ENCODE data around the gene SH3TC2. TPM values are rescaled to one million over a fixed set of nuclear protein-coding genes. Genes with fewer than 3 reads are reported as not detected.

Gene SH3TC2
- polyA plus RNA-seq, 3 donors, result 0.11 to 0.33 (median 0.22) TPM

GRCh38 chr5:148988328-148988727 is 74.5 kb downstream of the SH3TC2 start:
- H3K27ac ChIP-seq (ENCODE audit: low read depth, low read length), result no peak overlapping the region
- WGBS, 3 donors, result 76 to 90% (median 83%) methylated on average over 6 of the region's 6 CpGs

GRCh38 chr5:148986636-148987035 is 76.2 kb downstream of the SH3TC2 start:
- 55 to 82% (median 73%) methylated on average over 2 of the region's 2 CpGs for WGBS, 3 donors
- H3K27ac ChIP-seq (ENCODE audit: low read depth, low read length), result no peak overlapping the region

GRCh38 chr5:148984345-148984744 is 78.5 kb downstream of the SH3TC2 start:
- H3K27ac ChIP-seq (ENCODE audit: low read depth, low read length), result no peak overlapping the region
- WGBS, 3 donors, result 68 to 86% (median 75%) methylated on average over 1 of the region's 1 CpG

- 59 to 69% (median 66%) methylated on average over 6 of the region's 6 CpGs for WGBS, 3 donors
- no peak overlapping the region for H3K27ac ChIP-seq (ENCODE audit: low read depth, low read length)
Observed at GRCh38 chr5:148981353-148981752, 81.5 kb downstream of the SH3TC2 start.

GRCh38 chr5:148980731-148981130 is 82.1 kb downstream of the SH3TC2 start:
- 91 to 98% (median 93%) methylated on average over 3 of the region's 3 CpGs for WGBS, 3 donors

GRCh38 chr5:148979083-148979723 is 83.7 kb downstream of the SH3TC2 start:
- no peak overlapping the region for H3K27ac ChIP-seq (ENCODE audit: low read depth, low read length)

More at GRCh38 chr5:148980731-148981130, 82.1 kb downstream of the SH3TC2 start:
- H3K27ac ChIP-seq (ENCODE audit: low read depth, low read length), result no peak overlapping the region

GRCh38 chr5:148978370-148979082 is 84.3 kb downstream of the SH3TC2 start:
- H3K27ac ChIP-seq (ENCODE audit: low read depth, low read length), result no peak overlapping the region

More at GRCh38 chr5:148979083-148979723, 83.7 kb downstream of the SH3TC2 start:
- WGBS, 3 donors, result 71 to 77% (median 74%) methylated on average over 7 of the region's 7 CpGs

GRCh38 chr5:148976569-148977381 is 86.1 kb downstream of the SH3TC2 start:
- no peak overlapping the region for H3K27ac ChIP-seq (ENCODE audit: low read depth, low read length)
- WGBS, 3 donors, result 67 to 81% (median 71%) methylated on average over 5 of the region's 5 CpGs

More at GRCh38 chr5:148978370-148979082, 84.3 kb downstream of the SH3TC2 start:
- 67 to 74% (median 73%) methylated on average over 7 of the region's 7 CpGs for WGBS, 3 donors

- H3K27ac ChIP-seq (ENCODE audit: low read depth, low read length), result no peak overlapping the region
- 68 to 75% (median 71%) methylated on average over 6 of the region's 6 CpGs for WGBS, 3 donors
Observed at GRCh38 chr5:148974642-148975327, 88.1 kb downstream of the SH3TC2 start.

GRCh38 chr5:148973455-148973854 is 89.4 kb downstream of the SH3TC2 start:
- 65 to 79% (median 67%) methylated on average over 2 of the region's 2 CpGs for WGBS, 3 donors

GRCh38 chr5:148972974-148973374 is 89.9 kb downstream of the SH3TC2 start:
- WGBS, 3 donors, result 21 to 84% (median 22%) methylated on average over 7 of the region's 7 CpGs

More at GRCh38 chr5:148973455-148973854, 89.4 kb downstream of the SH3TC2 start:
- H3K27ac ChIP-seq (ENCODE audit: low read depth, low read length), result no peak overlapping the region

GRCh38 chr5:148972396-148972795 is 90.5 kb downstream of the SH3TC2 start:
- H3K27ac ChIP-seq (ENCODE audit: low read depth, low read length), result no peak overlapping the region
- 84 to 90% (median 85%) methylated on average over 4 of the region's 4 CpGs for WGBS, 3 donors

More at GRCh38 chr5:148972974-148973374, 89.9 kb downstream of the SH3TC2 start:
- no peak overlapping the region for H3K27ac ChIP-seq (ENCODE audit: low read depth, low read length)

GRCh38 chr5:148970876-148971275 is 92.0 kb downstream of the SH3TC2 start:
- no peak overlapping the region for H3K27ac ChIP-seq (ENCODE audit: low read depth, low read length)
- 94 to 99% (median 98%) methylated on average over 3 of the region's 3 CpGs for WGBS, 3 donors

- 16 to 71% (median 50%) methylated on average over 2 of the region's 2 CpGs for WGBS, 3 donors
- no peak overlapping the region for H3K27ac ChIP-seq (ENCODE audit: low read depth, low read length)
Observed at GRCh38 chr5:148970228-148970627, 92.6 kb downstream of the SH3TC2 start.

GRCh38 chr5:148969291-148969690 is 93.6 kb downstream of the SH3TC2 start:
- 59 to 95% (median 60%) methylated on average over 3 of the region's 3 CpGs for WGBS, 3 donors
- H3K27ac ChIP-seq (ENCODE audit: low read depth, low read length), result no peak overlapping the region

GRCh38 chr5:148968311-148968710 is 94.6 kb downstream of the SH3TC2 start:
- 76 to 85% (median 78%) methylated on average over 2 of the region's 2 CpGs for WGBS, 3 donors
- H3K27ac ChIP-seq (ENCODE audit: low read depth, low read length), result no peak overlapping the region

GRCh38 chr5:148967783-148968182 is 95.1 kb downstream of the SH3TC2 start:
- 75 to 84% (median 82%) methylated on average over 4 of the region's 4 CpGs for WGBS, 3 donors
- no peak overlapping the region for H3K27ac ChIP-seq (ENCODE audit: low read depth, low read length)

- WGBS, 3 donors, result 93 to 94% (median 94%) methylated on average over 2 of the region's 2 CpGs
- no peak overlapping the region for H3K27ac ChIP-seq (ENCODE audit: low read depth, low read length)
Observed at GRCh38 chr5:148966938-148967337, 95.9 kb downstream of the SH3TC2 start.
